Measurements from ENCODE around the gene GEMIN8. TPM values are rescaled to one million over a fixed set of nuclear protein-coding genes. Genes with fewer than 3 reads are reported as not detected.

The GEMIN8 gene
- 29.5 TPM for polyA plus RNA-seq

DNA sequence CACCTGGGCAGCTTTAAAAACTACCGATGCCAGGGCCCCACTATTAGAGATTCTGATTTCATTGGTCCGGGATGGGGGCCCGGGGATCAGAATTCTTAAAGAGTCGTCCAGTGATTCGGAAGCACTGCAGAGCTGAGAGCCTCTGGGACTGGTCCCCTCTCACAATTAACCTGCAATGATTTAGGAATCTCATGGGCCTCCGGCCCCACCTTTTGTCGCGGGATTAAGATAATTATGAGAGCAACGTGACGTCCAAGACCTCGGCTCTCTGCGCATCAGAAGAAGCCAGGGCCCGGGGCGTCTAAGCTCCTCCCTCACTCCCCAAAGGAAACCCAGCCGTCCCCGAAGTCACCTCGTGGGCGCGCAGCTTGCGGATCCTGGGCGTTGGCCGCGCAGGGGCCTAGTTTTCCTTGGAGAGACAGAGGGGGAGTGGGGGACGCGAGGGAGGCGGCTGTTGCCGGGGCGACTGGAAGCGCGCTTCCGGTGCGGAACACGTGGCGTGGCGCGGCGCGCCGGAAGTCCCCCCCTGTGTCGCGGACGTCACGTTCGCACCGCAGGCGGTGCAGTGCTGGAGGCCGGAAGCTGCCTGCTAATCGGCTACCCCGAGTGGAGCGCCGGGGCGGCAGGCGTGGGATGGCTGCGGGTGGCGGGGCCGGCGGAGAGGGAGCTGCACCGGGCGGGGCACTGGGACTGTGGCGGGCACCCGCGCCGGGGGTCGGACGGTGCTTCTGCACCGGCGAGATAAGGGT, at the start of gene GEMIN8:
Gene GEMIN8, minus strand, starts transcription at position 468 of the 749 bp plus-strand sequence. CDS start 8,414 bp downstream, outside the sequence.
- peaks cover 3% of the 10 kb centered on the region for H3K27me3 Mint-ChIP-seq
- H3K4me1 Mint-ChIP-seq: peaks cover 22 to 30% (median 23%) of the 10 kb centered on the region in 3 donors
- no peaks in the 10 kb centered on the region for H3K9me3 Mint-ChIP-seq
- peak within 1 kb of the TSS; percentile 87 to 98 (median 98) for H3K27ac Mint-ChIP-seq
- peak within 1 kb of the TSS; percentile 89 to 98 (median 92) for H3K4me3 Mint-ChIP-seq
- H3K36me3 Mint-ChIP-seq: no peaks in the 10 kb centered on the region

- Mint-ChIP-seq H3K9me3 (no peaks in the 10 kb centered on the region), H3K4me1 (peaks cover 0 to 9% (median 6%) of the 10 kb centered on the region in 3 donors), H3K27ac (no peak overlapping the region), H3K27me3 (peaks cover 4% of the 10 kb centered on the region), H3K4me3 (no peak overlapping the region), H3K36me3 (no peaks in the 10 kb centered on the region)
Measured at GRCh38 chrX:14076639-14077038, 46.9 kb upstream of the GEMIN8 start.

DNA sequence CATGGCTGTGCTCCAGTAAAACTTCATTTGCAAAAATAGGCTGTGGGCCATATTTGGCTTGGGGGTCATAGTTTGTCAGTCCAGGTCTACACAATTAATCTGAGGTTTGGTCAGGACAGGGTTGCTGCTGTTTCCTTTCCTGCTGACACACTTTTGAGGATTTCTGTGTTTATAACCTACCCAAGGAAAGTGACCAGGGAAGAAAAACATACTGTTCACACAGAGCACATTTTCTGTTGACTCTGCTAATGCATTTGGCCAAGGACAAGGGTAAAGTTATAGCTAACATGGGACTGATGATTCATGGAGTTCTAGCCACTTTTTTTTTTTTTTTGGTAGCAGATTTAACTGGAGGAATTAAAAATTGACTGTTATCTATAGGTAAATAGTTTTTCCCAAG, 43.9 kb upstream of the GEMIN8 start:
- H3K27ac Mint-ChIP-seq: no peak overlapping the region
- no peaks in the 10 kb centered on the region for H3K9me3 Mint-ChIP-seq
- peaks cover 2% of the 10 kb centered on the region for H3K27me3 Mint-ChIP-seq

DNA sequence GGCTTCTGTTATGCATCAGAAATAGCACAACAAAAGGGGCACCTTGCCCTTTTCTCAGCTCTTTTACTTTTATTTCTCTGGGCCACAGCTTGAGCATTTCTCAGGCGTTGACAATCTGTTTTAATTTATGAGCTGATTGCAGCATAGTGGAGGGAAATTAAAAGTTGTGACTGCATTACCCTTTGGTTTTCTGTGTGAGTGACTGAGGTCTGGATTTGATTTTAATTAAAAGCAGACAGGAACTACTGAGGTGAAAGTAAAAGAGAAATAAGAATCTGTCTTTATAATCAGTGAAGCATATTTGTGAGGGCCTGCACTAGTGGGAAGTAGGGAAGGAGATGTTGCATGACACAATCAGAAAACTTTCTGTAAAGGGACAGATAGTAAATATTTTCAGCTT, 43.4 kb upstream of the GEMIN8 start:
- Mint-ChIP-seq H3K27me3 (peaks cover 2% of the 10 kb centered on the region), H3K4me3 (peak overlapping the region in 1 of 4 donors; percentile 29), H3K27ac (no peak overlapping the region), H3K9me3 (no peaks in the 10 kb centered on the region), H3K36me3 (no peaks in the 10 kb centered on the region), H3K4me1 (peaks cover 0 to 9% (median 6%) of the 10 kb centered on the region in 3 donors)

More for the DNA sequence above, 43.9 kb upstream of the GEMIN8 start:
- Mint-ChIP-seq H3K4me1 (peaks cover 0 to 9% (median 6%) of the 10 kb centered on the region in 3 donors), H3K4me3 (no peak overlapping the region), H3K36me3 (no peaks in the 10 kb centered on the region)

- Mint-ChIP-seq H3K9me3 (no peaks in the 10 kb centered on the region), H3K4me3 (no peak overlapping the region), H3K27ac (no peak overlapping the region), H3K4me1 (no peaks in the 10 kb centered on the region), H3K36me3 (no peaks in the 10 kb centered on the region), H3K27me3 (peaks cover 10% of the 10 kb centered on the region)
Measured at GRCh38 chrX:14065800-14066199, 36.1 kb upstream of the GEMIN8 start.

GRCh38 chrX:14064626-14065432, 35.1 kb upstream of the GEMIN8 start:
- no peak overlapping the region for H3K27ac Mint-ChIP-seq
- H3K4me3 Mint-ChIP-seq: no peak overlapping the region
- H3K36me3 Mint-ChIP-seq: no peaks in the 10 kb centered on the region
- no peaks in the 10 kb centered on the region for H3K4me1 Mint-ChIP-seq
- H3K9me3 Mint-ChIP-seq: no peaks in the 10 kb centered on the region
- H3K27me3 Mint-ChIP-seq: peaks cover 11% of the 10 kb centered on the region

GRCh38 chrX:14062524-14062923, 32.8 kb upstream of the GEMIN8 start:
- Mint-ChIP-seq H3K4me1 (no peaks in the 10 kb centered on the region), H3K4me3 (no peak overlapping the region), H3K36me3 (no peaks in the 10 kb centered on the region), H3K27me3 (peaks cover 15% of the 10 kb centered on the region), H3K9me3 (no peaks in the 10 kb centered on the region), H3K27ac (no peak overlapping the region)

DNA sequence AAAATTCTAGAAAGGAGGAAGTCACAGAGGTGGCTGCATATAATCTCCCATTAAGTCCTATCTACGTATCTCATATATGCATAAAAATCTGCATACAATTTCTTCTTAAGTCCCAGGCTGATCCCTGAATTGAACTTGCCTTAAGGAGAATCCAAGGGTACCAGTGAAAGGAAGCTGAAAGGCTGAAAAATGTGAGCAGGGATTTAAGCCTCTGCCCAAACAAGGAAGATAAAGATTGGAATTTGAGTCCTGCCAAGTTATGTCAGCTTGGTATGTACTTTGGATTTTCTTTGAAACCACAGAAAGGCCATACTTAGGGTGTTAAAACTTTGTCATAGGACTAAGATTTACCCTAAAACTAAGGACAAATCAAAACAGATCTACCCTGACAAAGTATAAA, 26.5 kb upstream of the GEMIN8 start:
- no peaks in the 10 kb centered on the region for H3K36me3 Mint-ChIP-seq
- peaks cover 0 to 2% (median 0%) of the 10 kb centered on the region in 3 donors for H3K9me3 Mint-ChIP-seq
- H3K4me1 Mint-ChIP-seq: no peaks in the 10 kb centered on the region
- peaks cover 18% of the 10 kb centered on the region for H3K27me3 Mint-ChIP-seq
- no peak overlapping the region for H3K4me3 Mint-ChIP-seq
- no peak overlapping the region for H3K27ac Mint-ChIP-seq

GRCh38 chrX:14051416-14051815, 21.7 kb upstream of the GEMIN8 start:
- no peak overlapping the region for H3K27ac Mint-ChIP-seq
- H3K9me3 Mint-ChIP-seq: peaks cover 0 to 3% (median 0%) of the 10 kb centered on the region in 3 donors
- no peak overlapping the region for H3K4me3 Mint-ChIP-seq
- H3K36me3 Mint-ChIP-seq: no peaks in the 10 kb centered on the region
- peaks cover 29% of the 10 kb centered on the region for H3K27me3 Mint-ChIP-seq
- H3K4me1 Mint-ChIP-seq: no peaks in the 10 kb centered on the region

DNA sequence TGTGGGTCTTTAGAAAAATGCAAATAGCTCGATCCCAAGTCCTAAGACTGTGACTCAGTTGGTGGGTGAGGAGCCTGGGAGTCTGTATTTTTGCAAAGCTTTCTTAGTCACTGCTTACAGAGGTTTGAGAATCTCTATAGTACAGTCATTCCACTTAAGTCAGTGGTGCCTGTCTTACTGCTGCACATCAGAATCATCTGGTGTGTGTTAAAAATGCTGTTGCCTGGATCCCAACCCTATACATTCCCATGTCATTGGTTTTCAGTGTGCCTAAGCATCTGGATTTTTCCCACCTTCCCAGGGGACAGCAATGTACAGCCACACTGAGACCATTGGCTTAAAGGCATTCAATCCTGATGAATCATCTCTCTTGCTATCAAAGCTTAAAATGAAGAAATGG, 21.0 kb upstream of the GEMIN8 start:
- Mint-ChIP-seq H3K36me3 (no peaks in the 10 kb centered on the region), H3K4me1 (no peaks in the 10 kb centered on the region), H3K27me3 (peaks cover 30% of the 10 kb centered on the region), H3K27ac (no peak overlapping the region), H3K9me3 (peaks cover 0 to 3% (median 0%) of the 10 kb centered on the region in 3 donors), H3K4me3 (no peak overlapping the region)

- Mint-ChIP-seq H3K36me3 (no peaks in the 10 kb centered on the region), H3K4me3 (no peak overlapping the region), H3K27me3 (peaks cover 17% of the 10 kb centered on the region), H3K27ac (no peak overlapping the region), H3K9me3 (no peaks in the 10 kb centered on the region), H3K4me1 (no peaks in the 10 kb centered on the region)
Measured at GRCh38 chrX:14043209-14043608, 13.5 kb upstream of the GEMIN8 start.

GRCh38 chrX:14039344-14039743, 9.7 kb upstream of the GEMIN8 start:
- Mint-ChIP-seq H3K36me3 (no peaks in the 10 kb centered on the region), H3K27me3 (peaks cover 11% of the 10 kb centered on the region), H3K4me1 (no peaks in the 10 kb centered on the region)

DNA sequence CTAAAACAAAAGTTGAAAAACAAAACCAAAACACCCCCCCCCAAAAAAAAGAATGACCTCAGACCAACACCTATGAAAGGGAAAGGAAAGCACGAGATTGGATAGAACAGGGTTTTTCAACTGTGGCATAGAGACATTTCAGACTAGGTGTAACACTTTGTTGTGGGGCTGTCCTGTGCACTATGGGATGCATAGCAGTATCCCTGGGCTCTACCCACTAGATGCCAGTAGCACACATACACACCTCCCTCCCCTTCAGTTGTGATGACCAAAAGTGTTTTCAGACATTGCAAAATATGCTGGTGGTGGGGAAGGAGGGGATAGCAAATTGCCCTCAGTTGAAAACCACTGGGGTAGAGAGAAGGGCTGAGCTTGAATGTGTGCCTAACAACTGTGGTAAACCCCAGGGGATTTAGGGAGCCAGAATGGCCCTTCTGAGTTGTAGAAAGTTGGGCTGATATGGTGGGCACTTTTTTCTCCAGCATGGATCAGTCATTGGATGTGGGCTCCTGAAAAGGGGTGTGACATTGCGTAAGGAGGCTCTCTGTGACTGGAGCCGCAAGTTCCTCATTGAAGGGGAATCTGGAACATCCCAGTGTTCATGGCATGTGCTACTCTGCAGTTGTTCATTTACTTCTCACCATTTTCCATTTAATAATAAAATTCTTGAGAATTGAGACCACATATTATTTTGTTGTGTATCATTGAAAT, 8.8 kb upstream of the GEMIN8 start:
- no peaks in the 10 kb centered on the region for H3K4me1 Mint-ChIP-seq
- no peaks in the 10 kb centered on the region for H3K9me3 Mint-ChIP-seq
- H3K27ac Mint-ChIP-seq: no peak overlapping the region
- no peaks in the 10 kb centered on the region for H3K36me3 Mint-ChIP-seq
- peaks cover 14% of the 10 kb centered on the region for H3K27me3 Mint-ChIP-seq
- H3K4me3 Mint-ChIP-seq: no peak overlapping the region

More at GRCh38 chrX:14039344-14039743, 9.7 kb upstream of the GEMIN8 start:
- no peak overlapping the region for H3K27ac Mint-ChIP-seq
- no peak overlapping the region for H3K4me3 Mint-ChIP-seq
- no peaks in the 10 kb centered on the region for H3K9me3 Mint-ChIP-seq

GRCh38 chrX:14032406-14032805, 2.7 kb upstream of the GEMIN8 start:
- Mint-ChIP-seq H3K4me3 (peak overlapping the region in 1 of 4 donors; percentile 79), H3K27me3 (peaks cover 9% of the 10 kb centered on the region), H3K9me3 (no peaks in the 10 kb centered on the region), H3K36me3 (no peaks in the 10 kb centered on the region), H3K27ac (peak overlapping the region; percentile 6 to 83 (median 81)), H3K4me1 (peaks cover 19 to 22% (median 21%) of the 10 kb centered on the region in 3 donors)

DNA sequence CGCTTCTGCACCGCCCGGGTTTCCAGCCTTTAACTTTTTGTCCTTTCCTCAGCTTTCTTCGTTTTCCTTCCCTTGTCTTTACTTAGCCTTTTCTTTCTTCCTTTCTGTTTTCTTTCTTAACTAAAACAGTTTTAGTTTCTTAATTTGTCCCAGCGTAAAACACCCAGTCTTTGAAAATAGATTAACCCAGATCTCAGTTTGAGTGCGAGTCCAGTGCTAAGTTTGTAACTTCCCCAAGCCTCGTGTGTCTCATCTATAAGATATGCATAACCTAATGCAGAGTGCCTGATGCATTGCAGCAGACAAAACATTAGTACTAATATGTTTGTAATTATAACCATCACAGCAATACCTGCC, 460 bp upstream of the GEMIN8 start:
- peaks cover 22 to 30% (median 23%) of the 10 kb centered on the region in 3 donors for H3K4me1 Mint-ChIP-seq
- H3K36me3 Mint-ChIP-seq: no peaks in the 10 kb centered on the region
- peak overlapping the region; percentile 89 to 98 (median 92) for H3K4me3 Mint-ChIP-seq
- H3K9me3 Mint-ChIP-seq: no peaks in the 10 kb centered on the region
- peak overlapping the region; percentile 87 to 98 (median 98) for H3K27ac Mint-ChIP-seq
- peaks cover 5% of the 10 kb centered on the region for H3K27me3 Mint-ChIP-seq

All from IgD-negative memory B cell (primary cell).